Heart right ventricle (tissue), 16 donors: ENCODE results near the gene KLRF2. TPM values are rescaled to one million over a fixed set of nuclear protein-coding genes. Genes with fewer than 3 reads are reported as not detected.

Experiments used
- ATAC-seq, 8 donors: fragments of 200-7000 bp; cut with Tn5 transposase; one replicate each; pipeline ENCODE4 v1.9.1; 2020; ENCODE audit warnings: mild to moderate bottlenecking in 8 of 8, moderate library complexity in 8 of 8, moderate number of reproducible peaks in 1 of 8
- DNase-seq, 2 donors: peaks; one replicate each; pipeline ENCODE4 v3.0.0-alpha.2; 2020
- H3K27ac ChIP-seq, 10 donors: fragments of 200-600 bp; sonication (generic) in 2 of 10; one replicate each; pipeline versions ENCODE4 v1.5.0 to v1.8.0; 2020 to 2022; ENCODE audit warnings: mild to moderate bottlenecking in 3 of 10
- H3K27me3 ChIP-seq, 7 donors: fragments of 200-600 bp; one replicate each; pipeline ENCODE4 v1.8.0; 2021 to 2022; ENCODE audit warnings: mild to moderate bottlenecking in 2 of 7
- H3K36me3 ChIP-seq, 9 donors: fragments of 200-600 bp; sonication (generic) in 1 of 9; one replicate each; pipeline versions ENCODE4 v1.5.0 to v1.8.0; 2020 to 2022; ENCODE audit warnings: mild to moderate bottlenecking in 2 of 9
- H3K4me1 ChIP-seq, 9 donors: fragments of 200-600 bp; sonication (generic) in 1 of 9; one replicate each; pipeline versions ENCODE4 v1.5.0 to v1.8.0; 2020 to 2022; ENCODE audit warnings: mild to moderate bottlenecking in 4 of 9
- H3K4me3 ChIP-seq, 10 donors: fragments of 200-600 bp; sonication (generic) in 2 of 10; one replicate each; pipeline versions ENCODE4 v1.5.0 to v1.8.0; 2020 to 2022; ENCODE audit warnings: mild to moderate bottlenecking in 7 of 10, moderate library complexity in 2 of 10
- H3K9me3 ChIP-seq, 11 donors: fragments of 200-600 bp in 10 of 11; sonication (generic) in 2 of 11; one replicate each; pipeline versions ENCODE4 v1.5.0 to v1.8.0; 2013 to 2022; ENCODE audit warnings: mild to moderate bottlenecking in 2 of 11, control low read depth in 1 of 11, moderate library complexity in 1 of 11
- WGBS, 2 donors: extraction: QIAGEN DNeasy Blood & Tissue Kit; methylation state at CpG; one replicate each; pipeline ENCODE4 v1.1.7; 2013; ENCODE audit warnings: inconsistent platforms in 1 of 2; 5-methylcytosine and 5-hydroxymethylcytosine counted together
- intact Hi-C, 10 donors: fragments of 100-400 bp; cut with DNase I; formaldehyde crosslinking; loops; one replicate each; pipeline versions ENCODE4 v1.11.1 to v1.14.2; 2022
- polyA plus RNA-seq, 2 donors: library from polyadenylated mRNA; stranded (reverse); fragments of 200-250 nt; gene quantifications; one replicate each; pipeline ENCODE4 v1.2.3, GENCODE V29; 2013
- total RNA-seq, 10 donors: library from RNA; stranded (reverse); fragmentation: NEBNext Ultra II Directional in 3 of 10; extraction: Animal tissue kit (Norgen Biotek cat#: 25700) in 3 of 10; gene quantifications; one replicate each; pipeline versions ENCODE4 v1.2.1 to v1.2.4, GENCODE V29; 2021 to 2023
- TF ChIP-seq, protein P1 (sequence below), 9 donors: fragments of 200-600 bp; sonication (generic) in 2 of 9; IDR thresholded peaks; one replicate each; pipeline versions ENCODE4 v1.5.0 to v1.8.0; 2021 to 2022; ENCODE audit warnings: antibody characterized with exemption in 9 of 9, mild to moderate bottlenecking in 5 of 9, moderate library complexity in 1 of 9
- donor health status: Arrhythmogenic right ventricular cardiomyopathy.
- donor health status: ischemic (EF 13 %, LVEDD 7.1; RV severe dilation, severe dysfunction).
- donor health status: healthy with polysubstance abuse.
- donor health status: DM: no; HTN: yes; CAD: no.
- donor health status: DM: no; HTN: no; CAD: no.
- donor health status: ischemic (EF 25% LVEDD 6.9; RV normal size, moderate dysfunction).
- donor health status: ischemic (EF 25% LVEDD 5.7; RV mildly dilated, moderate dysfunction).
- donor health status: healthy.
- donor health status: DM: yes; HTN: yes; CAD: no.
- donor health status: Ischemic cardiomyopathy.
- donor health status: ischemic (EF 35%, LVEDD 5.7; RV mildly dilated, moderate dysfunction).
- donor health status: nonischemic (EF 11% LVEDD 7.7; RV severe dilation, severe dysfunction).
- donor health status: DM: yes; HTN: yes; CAD: no.
- donor health status: PGD.
- donor health status: ischemic (EF 29% LVEDD 5.4; RV normal size, mild dysfunction).
- donor health status: nonischemic (EF 23%, LVEDD 6.1; RV moderate dilation, normal function).

Gene KLRF2
- total and polyA plus RNA-seq, 12 donors: not detected

DNA sequence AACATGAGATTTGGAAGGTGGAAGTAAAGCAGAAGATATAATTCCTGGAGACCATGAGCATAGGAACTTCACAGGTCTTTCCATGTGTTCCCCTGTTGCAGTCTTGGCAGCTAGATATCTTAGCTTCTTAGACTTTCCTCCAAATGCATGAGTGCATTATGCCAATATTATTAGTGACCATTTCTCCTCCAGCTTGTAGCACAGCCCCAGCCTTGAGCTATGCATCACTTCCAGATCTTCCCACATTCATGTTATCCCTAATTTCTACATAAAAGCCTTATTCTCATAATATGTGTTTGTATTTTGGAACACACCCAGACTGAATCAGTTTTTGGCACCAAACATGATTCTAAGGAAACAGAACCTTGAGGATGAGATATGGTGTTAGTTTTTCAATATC, 23.2 kb upstream of the KLRF2 start:
- ATAC-seq (no peak), DNase-seq (no peak)
- intact Hi-C loops: no loop called here
- Histone ChIP-seq H3K9me3 (peaks cover 0 to 8% (median 0%) of the 10 kb centered on the region in 11 donors), H3K27ac (no peak overlapping the region), H3K4me1 (peaks cover 0 to 34% (median 0%) of the 10 kb centered on the region in 9 donors), H3K4me3 (no peak overlapping the region), H3K27me3 (no peaks in the 10 kb centered on the region), H3K36me3 (peaks cover 0 to 57% (median 3%) of the 10 kb centered on the region in 9 donors)
- TF ChIP-seq, protein P1, sequence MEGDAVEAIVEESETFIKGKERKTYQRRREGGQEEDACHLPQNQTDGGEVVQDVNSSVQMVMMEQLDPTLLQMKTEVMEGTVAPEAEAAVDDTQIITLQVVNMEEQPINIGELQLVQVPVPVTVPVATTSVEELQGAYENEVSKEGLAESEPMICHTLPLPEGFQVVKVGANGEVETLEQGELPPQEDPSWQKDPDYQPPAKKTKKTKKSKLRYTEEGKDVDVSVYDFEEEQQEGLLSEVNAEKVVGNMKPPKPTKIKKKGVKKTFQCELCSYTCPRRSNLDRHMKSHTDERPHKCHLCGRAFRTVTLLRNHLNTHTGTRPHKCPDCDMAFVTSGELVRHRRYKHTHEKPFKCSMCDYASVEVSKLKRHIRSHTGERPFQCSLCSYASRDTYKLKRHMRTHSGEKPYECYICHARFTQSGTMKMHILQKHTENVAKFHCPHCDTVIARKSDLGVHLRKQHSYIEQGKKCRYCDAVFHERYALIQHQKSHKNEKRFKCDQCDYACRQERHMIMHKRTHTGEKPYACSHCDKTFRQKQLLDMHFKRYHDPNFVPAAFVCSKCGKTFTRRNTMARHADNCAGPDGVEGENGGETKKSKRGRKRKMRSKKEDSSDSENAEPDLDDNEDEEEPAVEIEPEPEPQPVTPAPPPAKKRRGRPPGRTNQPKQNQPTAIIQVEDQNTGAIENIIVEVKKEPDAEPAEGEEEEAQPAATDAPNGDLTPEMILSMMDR (IDR thresholded peaks at IDR 0.05): no peak

DNA sequence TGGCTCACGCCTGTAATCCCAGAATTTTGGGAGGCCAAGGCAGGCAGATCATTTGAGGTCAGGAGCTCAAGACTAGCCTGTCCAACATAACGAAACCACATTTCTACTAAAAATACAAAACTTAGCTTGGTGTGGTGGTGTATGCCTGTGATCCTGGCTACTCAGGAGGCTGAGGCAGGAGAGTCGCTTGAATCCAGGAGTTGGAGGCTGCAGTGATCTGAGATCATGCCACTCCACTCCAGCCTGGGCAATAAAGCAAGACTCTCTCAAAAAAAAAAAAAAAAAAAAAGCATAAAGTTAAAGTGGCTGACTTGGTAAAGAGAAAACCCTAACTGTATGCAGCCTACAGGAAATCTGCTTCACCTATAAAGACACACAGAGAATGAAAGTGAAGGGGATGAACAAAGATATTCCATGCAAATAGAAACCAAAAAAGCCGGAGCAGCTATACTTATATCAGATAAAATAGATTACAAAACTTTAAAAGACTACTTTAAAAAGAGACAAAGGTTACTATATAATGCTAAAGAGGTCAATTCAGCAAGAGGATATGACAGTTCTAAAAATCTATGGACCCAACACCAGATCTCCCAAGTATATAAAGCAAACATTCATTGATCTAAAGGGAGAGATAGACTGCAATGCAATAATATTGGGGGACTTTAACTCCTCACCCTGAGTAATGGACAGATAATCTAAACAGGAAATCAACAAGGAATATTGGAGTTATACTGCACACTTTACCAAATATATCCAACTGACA, 16.2 kb upstream of the KLRF2 start:
- H3K9me3 ChIP-seq: peaks cover 0 to 24% (median 7%) of the 10 kb centered on the region in 11 donors

DNA sequence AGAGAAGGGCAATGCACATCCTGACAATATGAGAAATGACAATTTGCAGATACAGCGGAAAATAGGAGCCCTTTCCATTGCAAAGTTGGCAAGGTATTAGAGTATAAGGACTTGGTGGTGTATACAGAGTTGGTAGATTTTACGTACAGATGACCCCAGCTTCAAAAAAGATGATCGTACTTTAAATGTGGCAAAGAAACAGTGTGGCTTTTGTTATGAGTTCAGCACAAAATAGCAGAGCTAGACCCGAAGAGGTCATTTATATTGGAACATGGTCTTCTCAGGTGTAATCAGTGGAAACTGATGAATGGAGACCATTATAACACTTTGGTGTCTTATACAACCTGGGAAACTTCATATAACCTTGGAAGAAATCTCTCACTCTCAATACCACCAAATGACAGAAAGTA, 14.4 kb upstream of the KLRF2 start:
- Histone ChIP-seq H3K4me1 (peaks cover 0 to 22% (median 7%) of the 10 kb centered on the region in 9 donors), H3K27ac (peak overlapping the region in 8 of 10 donors; percentile 4 to 96 (median 82)), H3K36me3 (peaks cover 0 to 5% (median 0%) of the 10 kb centered on the region in 9 donors), H3K27me3 (no peaks in the 10 kb centered on the region), H3K9me3 (peaks cover 0 to 24% (median 7%) of the 10 kb centered on the region in 11 donors), H3K4me3 (peak overlapping the region in 9 of 10 donors; percentile 36 to 66 (median 54))
- TF ChIP-seq, protein P1 (IDR thresholded peaks at IDR 0.05): no peak
- ATAC-seq: no peak
- WGBS, 2 donors: 51 to 68% methylated on average over 4 of the region's 4 CpGs
- intact Hi-C loops: loop anchor here in 2 of 10 donors (5.0 to 10.0 kb wide), 2 partner anchors 120 to 212 kb away; no protein-coding TSS in a partner anchor
- DNase-seq: no peak

More for the DNA sequence above, 16.2 kb upstream of the KLRF2 start:
- H3K36me3 ChIP-seq: peaks cover 0 to 8% (median 0%) of the 10 kb centered on the region in 9 donors
- WGBS, 2 donors: 62 to 75% methylated on average over 4 of the region's 4 CpGs
- intact Hi-C loops: loop anchor here in 2 of 10 donors (5.0 to 10.0 kb wide), 2 partner anchors 118 to 210 kb away; no protein-coding TSS in a partner anchor
- H3K27me3 ChIP-seq: no peaks in the 10 kb centered on the region
- H3K4me3 ChIP-seq: peak overlapping the region in 7 of 10 donors; percentile 6 to 66 (median 59)
- TF ChIP-seq, protein P1 (IDR thresholded peaks at IDR 0.05): no peak
- ATAC-seq: no peak
- H3K27ac ChIP-seq: peak overlapping the region in 5 of 10 donors; percentile 28 to 96 (median 87)
- DNase-seq: no peak
- H3K4me1 ChIP-seq: peaks cover 0 to 20% (median 0%) of the 10 kb centered on the region in 9 donors

DNA sequence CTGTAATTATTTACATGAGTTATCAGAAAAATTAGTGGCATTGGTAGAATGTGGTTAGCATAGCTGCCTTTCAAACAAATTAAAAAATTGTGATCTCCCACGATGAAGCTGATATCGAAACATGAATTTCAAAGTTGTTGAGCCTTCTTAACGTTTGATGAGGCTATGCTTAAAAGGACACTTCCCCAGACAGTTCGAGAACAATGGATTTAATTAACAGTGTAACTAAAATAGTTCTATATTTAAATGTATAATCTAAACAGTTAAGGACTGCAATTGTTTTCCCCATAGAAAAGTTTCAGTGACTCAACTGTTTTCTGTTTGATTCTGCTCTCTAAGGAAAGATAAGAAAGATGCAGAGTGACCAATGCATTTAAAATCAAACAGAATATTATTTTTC, 13.8 kb upstream of the KLRF2 start:
- peaks cover 0 to 23% (median 7%) of the 10 kb centered on the region in 11 donors for H3K9me3 ChIP-seq
- 47 to 49% methylated on average over 4 of the region's 4 CpGs for WGBS, 2 donors
- DNase-seq (no peak), ATAC-seq (no peak)
- TF ChIP-seq, protein P1 (IDR thresholded peaks at IDR 0.05): no peak
- H3K4me1 ChIP-seq: peaks cover 0 to 22% (median 7%) of the 10 kb centered on the region in 9 donors
- H3K27me3 ChIP-seq: no peaks in the 10 kb centered on the region
- H3K27ac ChIP-seq: peak overlapping the region in 8 of 10 donors; percentile 4 to 96 (median 82)
- intact Hi-C loops: loop anchor here in 2 of 10 donors (5.0 to 10.0 kb wide), 2 partner anchors 120 to 213 kb away; no protein-coding TSS in a partner anchor
- no peaks in the 10 kb centered on the region for H3K36me3 ChIP-seq
- H3K4me3 ChIP-seq: peak overlapping the region; percentile 8 to 66 (median 51)
